H9 (cell line): ENCODE data around the gene EML4. TPM values are rescaled to one million over a fixed set of nuclear protein-coding genes. Genes with fewer than 3 reads are reported as not detected.

Source experiments
- DNase-seq: peaks from one replicate; pipeline ENCODE4 v3.0.0-alpha.2; 2017
- H2AFZ ChIP-seq: one replicate; pipeline ENCODE4 v1.6.1; 2013; ENCODE audit warnings: mild to moderate bottlenecking, low read length, control low read depth, moderate library complexity
- H2AK5ac ChIP-seq: 2 replicates; pipeline ENCODE4 v1.6.1; 2013; ENCODE audit warnings: low read length, control low read depth, mixed read lengths; ENCODE audit not compliant: insufficient read length
- H2BK120ac ChIP-seq: one replicate; pipeline ENCODE4 v1.6.1; 2013; ENCODE audit warnings: low read depth, mild to moderate bottlenecking, low read length, control low read depth, inconsistent platforms; ENCODE audit not compliant: poor library complexity, severe bottlenecking
- H2BK12ac ChIP-seq: 2 replicates; pipeline ENCODE4 v1.6.1; 2013; ENCODE audit warnings: low read length, control low read depth, mixed read lengths, low read depth; ENCODE audit not compliant: insufficient read length
- H2BK15ac ChIP-seq: 2 replicates; pipeline ENCODE4 v1.6.1; 2013; ENCODE audit warnings: low read depth, low read length, control low read depth
- H2BK20ac ChIP-seq: one replicate; pipeline ENCODE4 v1.6.1; 2013; ENCODE audit warnings: low read depth, mild to moderate bottlenecking, low read length, control low read depth, inconsistent platforms; ENCODE audit not compliant: poor library complexity, severe bottlenecking
- H2BK5ac ChIP-seq: 2 replicates; pipeline ENCODE4 v1.6.1; 2013; ENCODE audit warnings: low read length, control low read depth, mixed read lengths; ENCODE audit not compliant: insufficient read length
- H3K14ac ChIP-seq: 2 replicates; pipeline ENCODE4 v1.6.1; 2013; ENCODE audit warnings: low read length, control low read depth; ENCODE audit not compliant: insufficient read depth
- H3K18ac ChIP-seq: 2 replicates; pipeline ENCODE4 v1.6.1; 2013; ENCODE audit warnings: low read depth, mild to moderate bottlenecking, mixed read lengths, low read length, control low read depth; ENCODE audit not compliant: insufficient read length
- H3K23ac ChIP-seq: 2 replicates; pipeline ENCODE4 v1.6.1; 2013; ENCODE audit warnings: low read length, control low read depth, mixed read lengths, low read depth; ENCODE audit not compliant: insufficient read length
- H3K23me2 ChIP-seq: 2 replicates; pipeline ENCODE4 v1.6.1; 2013; ENCODE audit warnings: low read depth, mild to moderate bottlenecking, mixed read lengths, low read length, control low read depth; ENCODE audit not compliant: insufficient read length, poor library complexity, severe bottlenecking
- H3K27ac ChIP-seq: 2 replicates; pipeline ENCODE4 v1.5.1; 2013; ENCODE audit warnings: low read length, control low read depth, mixed read lengths, low read depth; ENCODE audit not compliant: insufficient read length
- H3K27me3 ChIP-seq: 2 replicates; pipeline ENCODE4 v1.6.1; 2013; ENCODE audit warnings: low read length, control low read depth, inconsistent platforms; ENCODE audit not compliant: insufficient read depth
- H3K4ac ChIP-seq: 2 replicates; pipeline ENCODE4 v1.6.1; 2013; ENCODE audit warnings: low read depth, mild to moderate bottlenecking, control low read depth, inconsistent platforms, low read length, moderate library complexity
- H3K4me1 ChIP-seq: 2 replicates; pipeline ENCODE4 v1.6.1; 2013; ENCODE audit warnings: low read length, control low read depth, inconsistent platforms; ENCODE audit not compliant: insufficient read depth
- H3K4me2 ChIP-seq: 2 replicates; pipeline ENCODE4 v1.6.1; 2013; ENCODE audit warnings: low read length, control low read depth, mixed read lengths; ENCODE audit not compliant: insufficient read length, insufficient read depth
- H3K56ac ChIP-seq: 2 replicates; pipeline ENCODE4 v1.6.1; 2013; ENCODE audit warnings: low read depth, mild to moderate bottlenecking, mixed read lengths, low read length, control low read depth; ENCODE audit not compliant: insufficient read length
- H3K79me1 ChIP-seq: 2 replicates; pipeline ENCODE4 v1.6.1; 2013; ENCODE audit warnings: low read depth, mild to moderate bottlenecking, moderate library complexity, low read length, control low read depth, inconsistent platforms; ENCODE audit not compliant: insufficient read depth, poor library complexity, severe bottlenecking
- H3K79me2 ChIP-seq: 2 replicates; pipeline ENCODE4 v1.6.1; 2013; ENCODE audit warnings: low read length, control low read depth, inconsistent platforms; ENCODE audit not compliant: insufficient read depth
- H3K9ac ChIP-seq: 2 replicates; pipeline ENCODE4 v1.6.1; 2013; ENCODE audit warnings: low read length, control low read depth, mixed read lengths; ENCODE audit not compliant: insufficient read length; ENCODE audit errors: extremely low read depth
- H3K9me3 ChIP-seq: one replicate; pipeline ENCODE4 v1.6.1; 2013; ENCODE audit warnings: low read depth, low read length, inconsistent platforms; ENCODE audit not compliant: control insufficient read depth
- H3T11ph ChIP-seq: one replicate; pipeline ENCODE4 v1.6.1; 2013; ENCODE audit warnings: mild to moderate bottlenecking, low read length, control low read depth, inconsistent platforms
- H4K20me1 ChIP-seq: one replicate; pipeline ENCODE4 v1.6.1; 2013; ENCODE audit not compliant: control insufficient read depth, insufficient read length, insufficient read depth
- H4K5ac ChIP-seq: 2 replicates; pipeline ENCODE4 v1.6.1; 2013; ENCODE audit warnings: low read depth, mild to moderate bottlenecking, mixed read lengths, low read length, control low read depth; ENCODE audit not compliant: insufficient read length
- H4K8ac ChIP-seq: replicated peaks from 2 replicates; pipeline ENCODE4 v1.6.1; 2013; ENCODE audit warnings: low read length, control low read depth, mixed read lengths, low read depth; ENCODE audit not compliant: insufficient read length
- H4K91ac ChIP-seq: 2 replicates; pipeline ENCODE4 v1.6.1; 2013; ENCODE audit warnings: low read depth, mild to moderate bottlenecking, moderate library complexity, mixed read lengths, low read length, control low read depth; ENCODE audit not compliant: insufficient read length
- H3K27ac Mint-ChIP-seq, 3 experiments: 2 replicates in 2 of 3; 3 replicates in 1 of 3; pipeline ENCODE4 v1.8.0; 2020 to 2021; ENCODE audit warnings: mixed read lengths in 3 of 3, mild to moderate bottlenecking in 1 of 3, moderate library complexity in 1 of 3
- H3K27me3 Mint-ChIP-seq: 2 replicates; pipeline ENCODE4 v1.8.0; 2021; ENCODE audit warnings: low read depth, mild to moderate bottlenecking, moderate library complexity, mixed read lengths
- H3K36me3 Mint-ChIP-seq, 3 experiments: 2 replicates in 2 of 3; 3 replicates in 1 of 3; pipeline ENCODE4 v1.8.0; 2020 to 2021; ENCODE audit warnings: low read depth in 3 of 3, mixed read lengths in 3 of 3; ENCODE audit not compliant: insufficient read depth in 1 of 3
- H3K4me1 Mint-ChIP-seq, 2 experiments: 2 replicates each; pipeline ENCODE4 v1.8.0; 2020; ENCODE audit warnings: mixed read lengths in 2 of 2
- H3K4me3 Mint-ChIP-seq, 2 experiments: 2 replicates in 1 of 2; 3 replicates in 1 of 2; pipeline ENCODE4 v1.8.0; 2020 to 2021; ENCODE audit warnings: mild to moderate bottlenecking in 2 of 2, mixed read lengths in 2 of 2, moderate library complexity in 1 of 2
- H3K9me3 Mint-ChIP-seq, 2 experiments: 2 replicates in 1 of 2; 3 replicates in 1 of 2; pipeline ENCODE4 v1.8.0; 2020; ENCODE audit warnings: mild to moderate bottlenecking in 2 of 2, mixed read lengths in 2 of 2, moderate library complexity in 1 of 2
- CTCF ChIP-seq: fragments of 200-600 bp; sonication (generic); conservative IDR thresholded peaks from 3 replicates; pipeline ENCODE4 v1.8.0; 2021; ENCODE audit warnings: antibody characterized with exemption, mild to moderate bottlenecking
- WGBS: extraction: QIAGEN DNeasy Blood & Tissue Kit; methylation state at CpG from one replicate; pipeline ENCODE4 v1.1.7; 2013; ENCODE audit warnings: missing lambda C conversion rate, low lambda C conversion rate, mixed read lengths; ENCODE audit not compliant: insufficient read length; ENCODE audit errors: extremely low coverage; 5-methylcytosine and 5-hydroxymethylcytosine counted together
- total RNA-seq: library from RNA; stranded (reverse); gene quantifications from 2 replicates; pipeline ENCODE4 v1.2.1, GENCODE V29; 2021

EML4 gene
- total RNA-seq, 1 experiment from 2014 or later = 68.6 TPM

- H3K14ac ChIP-seq = no peak overlapping the region
- H3K4ac ChIP-seq = no peak overlapping the region
- H3K9ac ChIP-seq = no peak overlapping the region
- H4K8ac ChIP-seq = no peak overlapping the region
- H3K27me3 Mint-ChIP-seq = no peaks in the 10 kb centered on the region
- H2AK5ac ChIP-seq = no peak overlapping the region
- peaks cover 3% of the 10 kb centered on the region for H3K79me1 ChIP-seq
- no peak for TF ChIP-seq CTCF
- H3K27ac ChIP-seq = no peak overlapping the region
- peaks cover 22 to 28% of the 10 kb centered on the region in 2 experiments for H3K4me1 Mint-ChIP-seq
- no peak overlapping the region for H2BK20ac ChIP-seq
- H3K79me2 ChIP-seq = peaks cover 12% of the 10 kb centered on the region; the same call in 1 of the 2 replicates
- H2BK12ac ChIP-seq = no peak overlapping the region
- no peaks in the 10 kb centered on the region for H3K27me3 ChIP-seq
- H3K4me3 Mint-ChIP-seq = no peak overlapping the region
- no peak overlapping the region for H3K27ac Mint-ChIP-seq
- 0 out of 2 replicates have a peak, but pooled peaks cover 2% of the 10 kb centered on the region for H3K4me1 ChIP-seq
- H3K56ac ChIP-seq = no peak overlapping the region
- no peak overlapping the region for H4K91ac ChIP-seq
- H4K20me1 ChIP-seq = no peaks in the 10 kb centered on the region
- no peak overlapping the region for H3K23ac ChIP-seq
- H3T11ph ChIP-seq = no peak overlapping the region
- peaks cover 23% of the 10 kb centered on the region for H3K23me2 ChIP-seq
- H3K36me3 Mint-ChIP-seq = no peaks in the 10 kb centered on the region
- no peaks in the 10 kb centered on the region for H3K9me3 Mint-ChIP-seq
- no peak overlapping the region for H2BK5ac ChIP-seq
- H2BK15ac ChIP-seq = no peak overlapping the region
- DNase-seq = no peak
- H2AFZ ChIP-seq = no peak overlapping the region
- H2BK120ac ChIP-seq = no peak overlapping the region
- no peaks in the 10 kb centered on the region for H3K9me3 ChIP-seq
- no peak overlapping the region for H3K4me2 ChIP-seq
- H3K18ac ChIP-seq = no peak overlapping the region
- no peak overlapping the region for H4K5ac ChIP-seq
- WGBS = no CpG with 5 or more reads among the region's 3 CpGs
Observed at GRCh38 chr2:42364658-42365057, 195.5 kb downstream of the EML4 start.
